ENCODE data around the gene LEP. TPM values are rescaled to one million over a fixed set of nuclear protein-coding genes. Genes with fewer than 3 reads are reported as not detected.

Gene LEP
- total and polyA plus RNA-seq, 4 donors: 0.37 to 1.3 TPM; not detected in 2

DNA sequence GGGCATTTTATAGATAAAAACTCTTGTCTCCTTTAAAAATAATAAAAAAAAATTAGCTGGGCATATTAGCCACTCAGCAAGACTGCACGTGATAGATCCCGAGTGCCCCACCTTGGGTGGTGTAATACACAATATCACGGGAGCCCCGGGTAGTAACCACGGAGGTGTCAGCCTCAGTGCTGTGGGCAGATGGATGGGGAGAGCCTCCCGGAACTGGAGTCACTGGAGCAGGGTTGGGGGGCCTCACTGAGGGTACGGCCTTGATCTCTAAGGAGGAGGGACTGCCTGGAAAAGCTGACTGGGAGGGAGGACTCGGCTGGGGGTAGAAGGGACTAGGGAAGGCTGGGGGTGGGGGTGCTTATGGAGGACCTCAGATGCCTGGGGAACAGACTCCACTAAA is 12.6 kb downstream of the LEP start:
- H3K9ac ChIP-seq (ENCODE audit: insufficient read depth in 1 of 2, low read length in 2 of 2): no peak overlapping the region
- H3K9me3 ChIP-seq (ENCODE audit: control insufficient read depth in 4 of 4, insufficient read depth in 3 of 4, low read length in 3 of 4): no peaks in the 10 kb centered on the region
- WGBS, 2 donors: 89 to 97% methylated on average over 8 of the region's 8 CpGs
- no peak for ATAC-seq (ENCODE audit: insufficient read depth, low FRiP score)
- no peaks in the 10 kb centered on the region for H3K36me3 ChIP-seq (ENCODE audit: control insufficient read depth in 4 of 4, insufficient read depth in 4 of 4, low read length in 4 of 4)
- H3K27me3 ChIP-seq (ENCODE audit: control insufficient read depth in 3 of 3, insufficient read depth in 3 of 3, low read length in 2 of 3): peaks cover 0 to 12% (median 0%) of the 10 kb centered on the region in 3 donors
- no peak for DNase-seq
- no peaks in the 10 kb centered on the region for H3K4me1 ChIP-seq (ENCODE audit: control insufficient read depth in 5 of 5, insufficient read depth in 5 of 5, low read length in 5 of 5)
- no peak overlapping the region for H3K27ac ChIP-seq (ENCODE audit: low read depth in 1 of 2, low read length in 1 of 2)
- no peak overlapping the region for H3K4me3 ChIP-seq
- TF ChIP-seq, protein P1, sequence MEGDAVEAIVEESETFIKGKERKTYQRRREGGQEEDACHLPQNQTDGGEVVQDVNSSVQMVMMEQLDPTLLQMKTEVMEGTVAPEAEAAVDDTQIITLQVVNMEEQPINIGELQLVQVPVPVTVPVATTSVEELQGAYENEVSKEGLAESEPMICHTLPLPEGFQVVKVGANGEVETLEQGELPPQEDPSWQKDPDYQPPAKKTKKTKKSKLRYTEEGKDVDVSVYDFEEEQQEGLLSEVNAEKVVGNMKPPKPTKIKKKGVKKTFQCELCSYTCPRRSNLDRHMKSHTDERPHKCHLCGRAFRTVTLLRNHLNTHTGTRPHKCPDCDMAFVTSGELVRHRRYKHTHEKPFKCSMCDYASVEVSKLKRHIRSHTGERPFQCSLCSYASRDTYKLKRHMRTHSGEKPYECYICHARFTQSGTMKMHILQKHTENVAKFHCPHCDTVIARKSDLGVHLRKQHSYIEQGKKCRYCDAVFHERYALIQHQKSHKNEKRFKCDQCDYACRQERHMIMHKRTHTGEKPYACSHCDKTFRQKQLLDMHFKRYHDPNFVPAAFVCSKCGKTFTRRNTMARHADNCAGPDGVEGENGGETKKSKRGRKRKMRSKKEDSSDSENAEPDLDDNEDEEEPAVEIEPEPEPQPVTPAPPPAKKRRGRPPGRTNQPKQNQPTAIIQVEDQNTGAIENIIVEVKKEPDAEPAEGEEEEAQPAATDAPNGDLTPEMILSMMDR (IDR thresholded peaks at IDR 0.05; ENCODE audit: control extremely low read depth, extremely low read depth): no peak

DNA sequence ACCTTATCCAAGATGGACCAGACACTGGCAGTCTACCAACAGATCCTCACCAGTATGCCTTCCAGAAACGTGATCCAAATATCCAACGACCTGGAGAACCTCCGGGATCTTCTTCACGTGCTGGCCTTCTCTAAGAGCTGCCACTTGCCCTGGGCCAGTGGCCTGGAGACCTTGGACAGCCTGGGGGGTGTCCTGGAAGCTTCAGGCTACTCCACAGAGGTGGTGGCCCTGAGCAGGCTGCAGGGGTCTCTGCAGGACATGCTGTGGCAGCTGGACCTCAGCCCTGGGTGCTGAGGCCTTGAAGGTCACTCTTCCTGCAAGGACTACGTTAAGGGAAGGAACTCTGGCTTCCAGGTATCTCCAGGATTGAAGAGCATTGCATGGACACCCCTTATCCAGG is 13.4 kb downstream of the LEP start:
- ATAC-seq (ENCODE audit: insufficient read depth, low FRiP score): no peak
- 83 to 86% methylated on average over 5 of the region's 5 CpGs for whole genome bisulfite sequencing, 2 donors

DNA sequence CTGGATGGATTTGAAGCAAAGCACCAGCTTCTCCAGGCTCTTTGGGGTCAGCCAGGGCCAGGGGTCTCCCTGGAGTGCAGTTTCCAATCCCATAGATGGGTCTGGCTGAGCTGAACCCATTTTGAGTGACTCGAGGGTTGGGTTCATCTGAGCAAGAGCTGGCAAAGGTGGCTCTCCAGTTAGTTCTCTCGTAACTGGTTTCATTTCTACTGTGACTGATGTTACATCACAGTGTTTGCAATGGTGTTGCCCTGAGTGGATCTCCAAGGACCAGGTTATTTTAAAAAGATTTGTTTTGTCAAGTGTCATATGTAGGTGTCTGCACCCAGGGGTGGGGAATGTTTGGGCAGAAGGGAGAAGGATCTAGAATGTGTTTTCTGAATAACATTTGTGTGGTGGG is 14.2 kb downstream of the LEP start:
- Histone ChIP-seq H3K36me3 (ENCODE audit: control insufficient read depth in 4 of 4, insufficient read depth in 4 of 4, low read length in 4 of 4) (no peaks in the 10 kb centered on the region), H3K9ac (ENCODE audit: insufficient read depth in 1 of 2, low read length in 2 of 2) (no peak overlapping the region), H3K27ac (ENCODE audit: low read depth in 1 of 2, low read length in 1 of 2) (no peak overlapping the region), H3K9me3 (ENCODE audit: control insufficient read depth in 4 of 4, insufficient read depth in 3 of 4, low read length in 3 of 4) (no peaks in the 10 kb centered on the region), H3K4me3 (no peak overlapping the region), H3K4me1 (ENCODE audit: control insufficient read depth in 5 of 5, insufficient read depth in 5 of 5, low read length in 5 of 5) (peaks cover 0 to 10% (median 6%) of the 10 kb centered on the region in 5 donors), H3K27me3 (ENCODE audit: control insufficient read depth in 3 of 3, insufficient read depth in 3 of 3, low read length in 2 of 3) (peaks cover 0 to 2% (median 0%) of the 10 kb centered on the region in 3 donors)
- DNase-seq (no peak), ATAC-seq (ENCODE audit: insufficient read depth, low FRiP score) (no peak)
- 54 to 70% methylated on average over 2 of the region's 2 CpGs for WGBS, 2 donors
- TF ChIP-seq, protein P1 (IDR thresholded peaks at IDR 0.05; ENCODE audit: control extremely low read depth, extremely low read depth): no peak

More for the DNA sequence above, 13.4 kb downstream of the LEP start:
- no peak for DNase-seq
- Histone ChIP-seq H3K9me3 (ENCODE audit: control insufficient read depth in 4 of 4, insufficient read depth in 3 of 4, low read length in 3 of 4) (no peaks in the 10 kb centered on the region), H3K9ac (ENCODE audit: insufficient read depth in 1 of 2, low read length in 2 of 2) (no peak overlapping the region), H3K4me1 (ENCODE audit: control insufficient read depth in 5 of 5, insufficient read depth in 5 of 5, low read length in 5 of 5) (peaks cover 0 to 6% (median 4%) of the 10 kb centered on the region in 5 donors), H3K27me3 (ENCODE audit: control insufficient read depth in 3 of 3, insufficient read depth in 3 of 3, low read length in 2 of 3) (peaks cover 0 to 7% (median 0%) of the 10 kb centered on the region in 3 donors), H3K4me3 (no peak overlapping the region), H3K36me3 (ENCODE audit: control insufficient read depth in 4 of 4, insufficient read depth in 4 of 4, low read length in 4 of 4) (no peaks in the 10 kb centered on the region), H3K27ac (ENCODE audit: low read depth in 1 of 2, low read length in 1 of 2) (no peak overlapping the region)
- TF ChIP-seq, protein P1 (IDR thresholded peaks at IDR 0.05; ENCODE audit: control extremely low read depth, extremely low read depth): no peak

DNA sequence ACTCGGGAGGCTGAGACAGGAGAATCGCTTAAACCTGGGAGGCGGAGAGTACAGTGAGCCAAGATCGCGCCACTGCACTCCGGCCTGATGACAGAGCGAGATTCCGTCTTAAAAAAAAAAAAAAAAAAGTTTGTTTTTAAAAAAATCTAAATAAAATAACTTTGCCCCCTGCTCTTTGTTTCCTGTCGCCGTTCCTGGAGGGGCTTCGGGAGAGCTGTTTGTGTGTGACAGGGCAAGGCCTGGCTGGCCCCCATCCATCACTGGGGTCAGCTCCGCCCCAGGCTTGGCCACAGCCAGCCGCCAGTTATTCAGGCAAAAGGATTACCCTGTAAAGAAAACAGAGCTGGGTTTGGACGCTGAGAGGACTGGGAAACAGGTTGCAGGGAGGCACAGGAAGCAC is 16.4 kb downstream of the LEP start:
- TF ChIP-seq, protein P1 (IDR thresholded peaks at IDR 0.05; ENCODE audit: control extremely low read depth, extremely low read depth): no peak
- no peak overlapping the region for H3K9ac ChIP-seq (ENCODE audit: insufficient read depth in 1 of 2, low read length in 2 of 2)
- no peaks in the 10 kb centered on the region for H3K27me3 ChIP-seq (ENCODE audit: control insufficient read depth in 3 of 3, insufficient read depth in 3 of 3, low read length in 2 of 3)
- peaks cover 0 to under 1% (median 0%) of the 10 kb centered on the region in 4 donors for H3K9me3 ChIP-seq (ENCODE audit: control insufficient read depth in 4 of 4, insufficient read depth in 3 of 4, low read length in 3 of 4)
- ATAC-seq (ENCODE audit: insufficient read depth, low FRiP score) (no peak), DNase-seq (no peak)
- 86 to 93% methylated on average over 14 of the region's 14 CpGs for WGBS, 2 donors
- H3K4me1 ChIP-seq (ENCODE audit: control insufficient read depth in 5 of 5, insufficient read depth in 5 of 5, low read length in 5 of 5): peaks cover 0 to 10% (median 6%) of the 10 kb centered on the region in 5 donors
- no peaks in the 10 kb centered on the region for H3K36me3 ChIP-seq (ENCODE audit: control insufficient read depth in 4 of 4, insufficient read depth in 4 of 4, low read length in 4 of 4)
- no peak overlapping the region for H3K4me3 ChIP-seq
- H3K27ac ChIP-seq (ENCODE audit: low read depth in 1 of 2, low read length in 1 of 2): no peak overlapping the region
